ENCODE results near the gene IL20RB.

DNA sequence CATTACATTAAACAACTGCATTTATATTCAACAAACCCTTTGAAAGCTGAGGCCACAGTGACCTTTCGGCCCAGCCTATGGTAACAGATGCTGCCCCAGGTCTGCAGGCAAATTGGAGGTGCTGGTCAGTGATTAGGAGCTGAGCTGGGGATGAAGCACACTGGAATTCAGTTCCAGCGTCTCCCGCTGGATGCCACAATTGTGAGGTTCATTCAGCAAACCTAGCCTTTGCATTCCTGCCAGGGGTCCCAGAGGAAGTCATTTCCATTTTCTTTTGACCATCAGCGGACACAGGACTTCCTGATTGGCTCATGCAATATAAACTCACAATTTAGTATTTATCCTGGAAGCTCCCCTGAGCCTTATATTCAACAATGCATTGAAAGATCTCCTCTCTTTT, 89.5 kb downstream of the IL20RB start:
- TF ChIP-seq, protein P1, sequence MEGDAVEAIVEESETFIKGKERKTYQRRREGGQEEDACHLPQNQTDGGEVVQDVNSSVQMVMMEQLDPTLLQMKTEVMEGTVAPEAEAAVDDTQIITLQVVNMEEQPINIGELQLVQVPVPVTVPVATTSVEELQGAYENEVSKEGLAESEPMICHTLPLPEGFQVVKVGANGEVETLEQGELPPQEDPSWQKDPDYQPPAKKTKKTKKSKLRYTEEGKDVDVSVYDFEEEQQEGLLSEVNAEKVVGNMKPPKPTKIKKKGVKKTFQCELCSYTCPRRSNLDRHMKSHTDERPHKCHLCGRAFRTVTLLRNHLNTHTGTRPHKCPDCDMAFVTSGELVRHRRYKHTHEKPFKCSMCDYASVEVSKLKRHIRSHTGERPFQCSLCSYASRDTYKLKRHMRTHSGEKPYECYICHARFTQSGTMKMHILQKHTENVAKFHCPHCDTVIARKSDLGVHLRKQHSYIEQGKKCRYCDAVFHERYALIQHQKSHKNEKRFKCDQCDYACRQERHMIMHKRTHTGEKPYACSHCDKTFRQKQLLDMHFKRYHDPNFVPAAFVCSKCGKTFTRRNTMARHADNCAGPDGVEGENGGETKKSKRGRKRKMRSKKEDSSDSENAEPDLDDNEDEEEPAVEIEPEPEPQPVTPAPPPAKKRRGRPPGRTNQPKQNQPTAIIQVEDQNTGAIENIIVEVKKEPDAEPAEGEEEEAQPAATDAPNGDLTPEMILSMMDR (IDR thresholded peaks at IDR 0.05; ENCODE audit: extremely low read depth in 1 of 2, insufficient read depth in 1 of 2, low read depth in 1 of 2, low read length in 2 of 2), result no peak
- TF ChIP-seq MYC (IDR thresholded peaks at IDR 0.05; ENCODE audit: low read depth, low read length) (no peak), POLR2A (IDR thresholded peaks at IDR 0.05; ENCODE audit: low read depth, low read length) (no peak), POLR2AphosphoS5 (IDR thresholded peaks at IDR 0.05; ENCODE audit: insufficient read depth, low read depth, low read length) (no peak), EZH2 (IDR thresholded peaks at IDR 0.05; ENCODE audit: borderline replicate concordance, low read depth, low read length, severe bottlenecking) (no peak)

Data from endothelial cell of umbilical vein (primary cell).